ENCODE results near the gene ZFP14. TPM values are rescaled to one million over a fixed set of nuclear protein-coding genes. Genes with fewer than 3 reads are reported as not detected.
A peak's percentile ranks its signal among the peaks of the same experiment; 100 is the strongest.

The ZFP14 gene
- total RNA-seq (1 to 10 TPM; 1.3 to 5.1 (median 2.2) TPM), polyA plus RNA-seq (1 to 10 TPM in 1 of 2 donors, under 1 TPM in 1; 0.79 to 1.8 TPM)
- long read RNA-seq, donor 1, partial matches to known transcripts: 2 of 4 reads
- long read RNA-seq, donor 1, other reads (novel, unspliced or antisense): 2 of 4 reads
- long read RNA-seq, donor 2, partial matches to known transcripts: 1 of 1 reads
- long read RNA-seq, donor 2, other reads (novel, unspliced or antisense): 0 of 1 reads
- long read RNA-seq, donor 3, partial matches to known transcripts: 1 of 2 reads
- long read RNA-seq, donor 3, other reads (novel, unspliced or antisense): 1 of 2 reads

GRCh38 chr19:36378625-36379509 lies at the start of gene ZFP14:
ZFP14 (minus strand) TSS chr19:36379201; CDS start chr19:36367892, 11,309 bp downstream.
- H3K4me1 ChIP-seq: peaks cover 0 to 20% (median 11%) of the 10 kb centered on the region in 12 donors
- H3K27ac ChIP-seq: peak within 1 kb of the TSS; percentile 62 to 93 (median 86)
- ATAC-seq: peak; percentile 96 to 99 (median 99)
- 2 to 6% (median 3%) methylated on average over 48 to 69 of the region's 69 CpGs for WGBS, 4 donors
- H3K36me3 ChIP-seq: no peaks in the 10 kb centered on the region
- no peaks in the 10 kb centered on the region for H3K27me3 ChIP-seq
- intact Hi-C loops (cut with DNase I): loop anchor here in 6 of 10 donors (2.0 to 10.0 kb wide), 6 partner anchors 38 to 110 kb away; partner anchors contain the start of genes ZNF566 (in 3 of the 6) and ZFP82 (in 2 of the 6)
- TF ChIP-seq CTCF (IDR thresholded peaks at IDR 0.05) (peak in 6 of 12 donors; percentile 12 to 41 (median 20)), POLR2A (IDR thresholded peaks at IDR 0.05) (peak in 1 of 2 donors; percentile 93)
- DNase-seq: peak; percentile 94 to 97 (median 96)
- peaks cover 0 to 5% (median 0%) of the 10 kb centered on the region in 12 donors for H3K9me3 ChIP-seq
- peak within 1 kb of the TSS; percentile 32 to 98 (median 88) for H3K4me3 ChIP-seq

GRCh38 chr19:36423925-36424324 lies 44.9 kb upstream of the ZFP14 start:
- no peak overlapping the region for H3K27ac ChIP-seq
- H3K9me3 ChIP-seq: peaks cover 0 to 18% (median 0%) of the 10 kb centered on the region in 12 donors
- H3K36me3 ChIP-seq: no peaks in the 10 kb centered on the region
- H3K4me1 ChIP-seq: peaks cover 0 to 8% (median 2%) of the 10 kb centered on the region in 12 donors
- 83 to 94% (median 92%) methylated on average over 4 of the region's 4 CpGs for WGBS, 4 donors
- no peak overlapping the region for H3K4me3 ChIP-seq
- ATAC-seq (no peak), DNase-seq (no peak)
- no peaks in the 10 kb centered on the region for H3K27me3 ChIP-seq
- TF ChIP-seq CTCF (IDR thresholded peaks at IDR 0.05) (no peak), POLR2A (IDR thresholded peaks at IDR 0.05) (no peak)
- intact Hi-C loops (cut with DNase I): loop anchor here in 2 of 10 donors (5.0 to 10.0 kb wide), 2 partner anchors 47 to 61 kb away; partner anchors contain the start of genes ZFP14 (in 1 of the 2) and ZNF566 (in 1 of the 2)

GRCh38 chr19:36421749-36422481 lies 42.9 kb upstream of the ZFP14 start:
- whole genome bisulfite sequencing, 4 donors: 21 to 35% (median 24%) methylated on average over 19 to 33 of the region's 33 CpGs
- Histone ChIP-seq H3K27ac (peak overlapping the region in 9 of 12 donors; percentile 4 to 68 (median 38)), H3K9me3 (peaks cover 0 to 18% (median 0%) of the 10 kb centered on the region in 12 donors), H3K36me3 (no peaks in the 10 kb centered on the region), H3K27me3 (no peaks in the 10 kb centered on the region), H3K4me3 (peak overlapping the region; percentile 24 to 77 (median 56)), H3K4me1 (peaks cover 5 to 19% (median 14%) of the 10 kb centered on the region in 12 donors)
- DNase-seq: peak in 2 of 5 donors; percentile 10 to 19
- intact Hi-C loops (cut with DNase I): loop anchor here in 2 of 10 donors (5.0 to 10.0 kb wide), 2 partner anchors 45 to 63 kb away; partner anchors contain the start of genes ZFP14 (in 1 of the 2) and ZNF566 (in 1 of the 2)
- TF ChIP-seq POLR2A (IDR thresholded peaks at IDR 0.05) (no peak), CTCF (IDR thresholded peaks at IDR 0.05) (no peak)
- peak in 1 of 4 donors; percentile 3 for ATAC-seq

All from heart left ventricle (tissue), 16 donors.